ENCODE results near the gene TNFSF8. TPM values are rescaled to one million over a fixed set of nuclear protein-coding genes. Genes with fewer than 3 reads are reported as not detected.

TNFSF8 gene
- total RNA-seq, 1 donor from 2014 or later, result not detected

DNA sequence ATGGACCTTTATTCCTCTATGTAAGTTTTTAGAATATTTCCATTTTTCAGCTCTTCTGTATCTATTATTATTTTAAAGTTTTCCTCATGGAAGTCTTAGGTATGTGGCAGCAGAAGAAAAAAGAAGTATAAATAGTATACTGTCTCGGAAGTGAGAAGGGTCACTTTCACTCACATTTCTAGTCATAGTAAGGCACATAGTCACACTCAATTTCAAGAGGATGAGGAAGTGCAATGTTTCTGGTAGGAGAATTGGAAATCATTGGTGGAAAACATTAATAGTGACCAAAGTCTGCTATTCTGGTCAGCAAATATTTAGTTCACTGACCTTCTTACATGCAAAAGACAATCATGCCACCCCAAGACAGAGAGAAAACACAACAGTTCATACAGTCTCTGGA lies 35.2 kb upstream of the TNFSF8 start:
- no peak overlapping the region for H3K4me3 Mint-ChIP-seq (ENCODE audit: low read depth)
- peaks cover 39% of the 10 kb centered on the region for H3K9me3 Mint-ChIP-seq (ENCODE audit: low read depth)
- no peak overlapping the region for H3K27ac Mint-ChIP-seq
- no peak for DNase-seq (ENCODE audit: low spot score, unreplicated experiment)
- TF ChIP-seq, protein P1, sequence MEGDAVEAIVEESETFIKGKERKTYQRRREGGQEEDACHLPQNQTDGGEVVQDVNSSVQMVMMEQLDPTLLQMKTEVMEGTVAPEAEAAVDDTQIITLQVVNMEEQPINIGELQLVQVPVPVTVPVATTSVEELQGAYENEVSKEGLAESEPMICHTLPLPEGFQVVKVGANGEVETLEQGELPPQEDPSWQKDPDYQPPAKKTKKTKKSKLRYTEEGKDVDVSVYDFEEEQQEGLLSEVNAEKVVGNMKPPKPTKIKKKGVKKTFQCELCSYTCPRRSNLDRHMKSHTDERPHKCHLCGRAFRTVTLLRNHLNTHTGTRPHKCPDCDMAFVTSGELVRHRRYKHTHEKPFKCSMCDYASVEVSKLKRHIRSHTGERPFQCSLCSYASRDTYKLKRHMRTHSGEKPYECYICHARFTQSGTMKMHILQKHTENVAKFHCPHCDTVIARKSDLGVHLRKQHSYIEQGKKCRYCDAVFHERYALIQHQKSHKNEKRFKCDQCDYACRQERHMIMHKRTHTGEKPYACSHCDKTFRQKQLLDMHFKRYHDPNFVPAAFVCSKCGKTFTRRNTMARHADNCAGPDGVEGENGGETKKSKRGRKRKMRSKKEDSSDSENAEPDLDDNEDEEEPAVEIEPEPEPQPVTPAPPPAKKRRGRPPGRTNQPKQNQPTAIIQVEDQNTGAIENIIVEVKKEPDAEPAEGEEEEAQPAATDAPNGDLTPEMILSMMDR (IDR thresholded peaks at IDR 0.05; ENCODE audit: unreplicated experiment), result no peak
- H3K36me3 Mint-ChIP-seq (ENCODE audit: insufficient read depth), result peaks cover 1% of the 10 kb centered on the region
- H3K4me1 Mint-ChIP-seq (ENCODE audit: low read depth), result no peaks in the 10 kb centered on the region
- no peaks in the 10 kb centered on the region for H3K27me3 Mint-ChIP-seq

GRCh38 chr9:114962809-114963208 lies 32.4 kb upstream of the TNFSF8 start:
- Mint-ChIP-seq H3K27ac (no peak overlapping the region), H3K9me3 (ENCODE audit: low read depth) (peaks cover 53% of the 10 kb centered on the region), H3K36me3 (ENCODE audit: insufficient read depth) (peaks cover 1% of the 10 kb centered on the region), H3K4me3 (ENCODE audit: low read depth) (no peak overlapping the region), H3K4me1 (ENCODE audit: low read depth) (no peaks in the 10 kb centered on the region), H3K27me3 (no peaks in the 10 kb centered on the region)
- TF ChIP-seq, protein P1 (IDR thresholded peaks at IDR 0.05; ENCODE audit: unreplicated experiment), result no peak
- DNase-seq (ENCODE audit: low spot score, unreplicated experiment), result no peak

DNA sequence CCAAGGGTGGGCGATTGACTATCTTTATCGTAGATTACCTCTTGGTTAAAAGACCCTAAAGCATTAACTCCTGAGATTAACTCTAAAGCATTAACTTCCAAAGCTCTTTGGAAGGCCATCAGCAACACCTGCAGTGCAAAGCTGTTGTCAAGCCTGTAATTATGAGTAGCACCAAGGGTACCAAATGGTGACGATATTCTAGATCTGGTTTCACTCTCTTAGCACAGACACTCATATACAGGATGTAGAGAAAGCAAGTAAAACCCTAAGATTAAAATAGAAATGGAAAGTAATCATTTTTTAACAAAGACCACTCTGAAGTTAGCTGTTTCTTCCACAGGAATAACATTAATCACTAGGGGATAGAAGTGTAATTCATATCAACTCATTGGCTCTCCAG lies 29.9 kb upstream of the TNFSF8 start:
- no peaks in the 10 kb centered on the region for H3K27me3 Mint-ChIP-seq
- no peak overlapping the region for H3K4me3 Mint-ChIP-seq (ENCODE audit: low read depth)
- no peaks in the 10 kb centered on the region for H3K4me1 Mint-ChIP-seq (ENCODE audit: low read depth)
- TF ChIP-seq, protein P1 (IDR thresholded peaks at IDR 0.05; ENCODE audit: unreplicated experiment), result no peak
- no peak for DNase-seq (ENCODE audit: low spot score, unreplicated experiment)
- peaks cover 46% of the 10 kb centered on the region for H3K9me3 Mint-ChIP-seq (ENCODE audit: low read depth)
- H3K36me3 Mint-ChIP-seq (ENCODE audit: insufficient read depth), result peaks cover 1% of the 10 kb centered on the region
- no peak overlapping the region for H3K27ac Mint-ChIP-seq

- Mint-ChIP-seq H3K9me3 (ENCODE audit: low read depth) (peaks cover 41% of the 10 kb centered on the region), H3K4me1 (ENCODE audit: low read depth) (no peaks in the 10 kb centered on the region), H3K4me3 (ENCODE audit: low read depth) (no peak overlapping the region), H3K36me3 (ENCODE audit: insufficient read depth) (peaks cover 1% of the 10 kb centered on the region), H3K27ac (no peak overlapping the region), H3K27me3 (no peaks in the 10 kb centered on the region)
- no peak for DNase-seq (ENCODE audit: low spot score, unreplicated experiment)
- TF ChIP-seq, protein P1 (IDR thresholded peaks at IDR 0.05; ENCODE audit: unreplicated experiment), result no peak
Observed at GRCh38 chr9:114958844-114959235, 28.4 kb upstream of the TNFSF8 start.

DNA sequence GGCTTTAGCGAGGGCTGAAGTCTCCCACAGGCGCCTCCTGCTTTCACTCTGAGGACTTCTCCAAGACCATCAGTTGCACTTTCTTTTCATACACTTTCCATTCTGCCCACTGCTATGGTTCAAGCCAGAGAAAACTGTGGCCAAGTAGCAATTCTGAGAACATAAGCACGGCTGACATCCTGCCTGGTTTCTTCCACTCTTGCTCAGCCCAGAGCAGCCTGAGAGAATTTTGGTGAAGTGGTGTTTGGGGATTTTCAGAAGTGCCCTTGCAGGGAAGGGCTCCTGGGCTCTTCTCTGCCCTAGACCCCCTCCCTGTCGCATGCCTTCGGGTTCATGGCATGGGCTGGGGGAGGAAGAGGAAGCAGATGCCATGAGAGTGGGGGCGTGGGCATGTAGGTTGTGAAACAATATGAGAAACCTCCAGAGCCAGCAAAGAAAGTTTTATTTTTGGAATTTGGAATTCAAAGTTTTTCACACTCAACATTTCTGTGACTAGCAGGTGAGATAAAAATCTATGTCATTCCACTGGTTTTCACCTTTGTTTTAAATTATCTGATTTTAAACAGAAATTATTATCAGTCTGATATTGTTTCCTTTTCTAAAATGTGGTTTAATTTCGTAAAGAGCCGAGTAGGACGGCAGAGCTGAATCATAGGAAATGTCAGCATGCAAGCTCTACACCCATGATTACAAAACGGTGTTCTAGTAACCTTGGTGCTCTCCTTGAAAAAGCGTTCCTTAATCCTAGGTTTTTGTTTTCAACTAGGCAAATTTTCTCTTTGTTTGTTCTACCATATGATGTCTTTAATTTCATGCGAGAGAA lies 27.8 kb upstream of the TNFSF8 start:
- Mint-ChIP-seq H3K4me1 (ENCODE audit: low read depth) (no peaks in the 10 kb centered on the region), H3K27me3 (no peaks in the 10 kb centered on the region), H3K9me3 (ENCODE audit: low read depth) (peaks cover 38% of the 10 kb centered on the region), H3K36me3 (ENCODE audit: insufficient read depth) (peaks cover 1% of the 10 kb centered on the region), H3K4me3 (ENCODE audit: low read depth) (no peak overlapping the region), H3K27ac (no peak overlapping the region)
- TF ChIP-seq, protein P1 (IDR thresholded peaks at IDR 0.05; ENCODE audit: unreplicated experiment), result no peak
- no peak for DNase-seq (ENCODE audit: low spot score, unreplicated experiment)

Data from progenitor cell of endocrine pancreas (in vitro differentiated cells).